22Rv1 (cell line): ENCODE results near the gene RPP25L.

ENCODE experiments used
- ZFX ChIP-seq: fragments of 450-650 bp; IDR thresholded peaks from 2 replicates; pipeline ENCODE4 v1.6.1; 2017; ENCODE audit warnings: antibody characterized with exemption, borderline replicate concordance
- TF ChIP-seq, protein P1 (sequence below): fragments of 450-650 bp; IDR thresholded peaks from 2 replicates; pipeline ENCODE4 v1.5.1; 2017; ENCODE audit warnings: mild to moderate bottlenecking

DNA sequence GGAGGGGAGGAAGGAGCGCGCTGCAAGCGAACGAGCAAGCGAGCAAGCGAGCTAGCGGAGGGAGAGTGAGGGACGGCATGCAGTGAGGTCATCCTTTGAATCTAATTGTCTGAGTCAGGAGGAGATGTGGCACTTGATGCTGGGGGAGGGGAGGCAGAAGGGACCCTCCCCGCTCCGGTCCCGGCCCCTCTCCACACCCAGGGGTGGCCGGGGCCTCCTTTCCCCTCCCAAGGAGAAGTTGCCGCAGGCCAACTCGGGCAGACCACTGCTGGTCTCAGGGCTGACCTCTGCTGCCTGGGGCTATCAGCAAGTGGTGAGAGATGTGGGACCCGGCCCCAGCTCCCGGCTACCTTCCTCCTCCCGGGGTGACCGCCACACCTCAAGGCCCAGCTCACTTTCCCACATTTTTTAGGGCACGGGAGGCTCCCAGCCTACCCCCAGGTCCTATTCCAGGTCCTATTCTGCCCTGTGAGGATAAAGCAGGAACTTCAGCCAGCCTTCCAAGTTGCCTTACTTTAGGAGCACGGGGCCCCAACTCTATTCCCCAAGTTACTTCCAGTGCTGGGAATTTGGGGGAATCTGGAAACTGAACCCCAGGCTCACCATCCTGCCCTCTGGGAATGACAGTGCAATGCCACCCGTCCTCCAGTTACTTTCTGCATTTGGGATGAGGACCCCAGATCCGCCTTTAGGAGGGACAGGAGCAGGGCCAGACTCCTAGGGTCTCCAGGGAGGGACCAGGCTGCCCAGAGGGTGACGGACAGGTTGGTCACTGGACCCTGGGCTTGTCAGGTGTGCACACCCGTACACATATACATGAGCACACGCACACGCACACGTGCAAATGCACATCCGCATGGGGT lies 33.4 kb downstream of the RPP25L start:
- TF ChIP-seq, protein P1, sequence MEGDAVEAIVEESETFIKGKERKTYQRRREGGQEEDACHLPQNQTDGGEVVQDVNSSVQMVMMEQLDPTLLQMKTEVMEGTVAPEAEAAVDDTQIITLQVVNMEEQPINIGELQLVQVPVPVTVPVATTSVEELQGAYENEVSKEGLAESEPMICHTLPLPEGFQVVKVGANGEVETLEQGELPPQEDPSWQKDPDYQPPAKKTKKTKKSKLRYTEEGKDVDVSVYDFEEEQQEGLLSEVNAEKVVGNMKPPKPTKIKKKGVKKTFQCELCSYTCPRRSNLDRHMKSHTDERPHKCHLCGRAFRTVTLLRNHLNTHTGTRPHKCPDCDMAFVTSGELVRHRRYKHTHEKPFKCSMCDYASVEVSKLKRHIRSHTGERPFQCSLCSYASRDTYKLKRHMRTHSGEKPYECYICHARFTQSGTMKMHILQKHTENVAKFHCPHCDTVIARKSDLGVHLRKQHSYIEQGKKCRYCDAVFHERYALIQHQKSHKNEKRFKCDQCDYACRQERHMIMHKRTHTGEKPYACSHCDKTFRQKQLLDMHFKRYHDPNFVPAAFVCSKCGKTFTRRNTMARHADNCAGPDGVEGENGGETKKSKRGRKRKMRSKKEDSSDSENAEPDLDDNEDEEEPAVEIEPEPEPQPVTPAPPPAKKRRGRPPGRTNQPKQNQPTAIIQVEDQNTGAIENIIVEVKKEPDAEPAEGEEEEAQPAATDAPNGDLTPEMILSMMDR = no peak
- no peak for TF ChIP-seq ZFX
